ENCODE data around the gene SUPT4H1.
A peak's percentile ranks its signal among the peaks of the same experiment; 100 is the strongest.
"Not testable (repeated sequence)": the region's sequence is repeated elsewhere in the genome, so short reads cannot be mapped to it uniquely, and the experiment has no call there.

The SUPT4H1 gene

DNA sequence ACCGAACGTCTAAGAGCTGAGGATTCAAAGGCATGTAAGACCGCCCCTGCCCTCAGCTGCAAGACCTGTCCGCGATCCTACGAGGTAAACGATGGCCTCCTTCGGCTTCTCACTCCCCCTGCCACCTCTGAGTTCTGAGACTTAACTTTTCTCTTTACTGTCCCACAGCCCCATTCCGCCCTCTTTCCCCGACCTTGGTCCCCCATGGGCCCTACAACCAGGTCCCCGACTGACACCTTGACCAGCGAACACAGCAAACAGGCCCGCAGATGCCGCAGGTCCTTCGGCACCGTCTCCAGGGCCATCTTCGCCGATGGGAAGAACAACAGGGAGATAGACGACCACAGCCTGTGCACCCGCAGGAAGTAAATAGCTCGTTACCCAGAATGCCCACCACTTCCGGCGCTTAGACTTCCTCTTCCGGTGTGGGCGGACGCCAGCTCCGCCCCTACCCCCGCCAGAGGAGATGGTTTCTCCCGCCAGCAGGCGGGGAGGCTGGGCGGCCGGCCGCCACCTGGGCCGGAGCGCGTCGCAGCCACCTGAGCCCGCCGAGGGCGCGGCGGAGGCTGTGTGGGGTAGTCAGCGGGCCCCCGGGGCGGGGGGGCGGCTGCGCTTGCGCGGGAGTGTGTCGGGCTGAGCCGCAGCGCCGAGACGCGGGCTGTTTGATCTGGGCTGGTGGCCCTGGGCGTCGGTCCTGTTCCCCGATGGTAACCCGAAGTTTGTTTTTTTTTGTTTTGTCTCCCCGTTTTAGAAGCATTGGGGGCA, at the start of gene SUPT4H1:
Gene SUPT4H1 (minus strand): TSS at position 371 of the 765 bp plus-strand sequence. CDS start 66 bp downstream, at position 305.
- peak; percentile 79 to 88 for DNase-seq (ENCODE audit: low read depth in 1 of 2, low spot score in 1 of 2)

DNA sequence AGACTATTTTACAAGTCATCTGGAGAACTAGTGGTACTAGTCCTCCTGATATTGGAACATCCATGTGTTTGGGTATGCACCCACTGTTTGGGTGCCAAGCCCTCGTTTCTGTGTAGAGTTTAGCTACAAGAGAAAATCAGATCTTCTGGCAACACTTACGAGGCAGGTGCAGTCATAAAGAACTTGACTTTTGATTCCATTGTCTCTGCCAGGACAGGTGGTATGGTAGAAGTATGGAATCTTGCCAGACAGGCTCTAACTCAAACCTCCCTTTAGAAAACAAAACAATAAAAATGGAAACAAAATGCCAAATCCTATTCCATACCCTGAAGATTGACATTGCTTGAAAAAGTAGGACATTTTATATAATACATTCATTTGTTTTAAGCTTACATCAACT, 49.3 kb upstream of the SUPT4H1 start:
- DNase-seq (ENCODE audit: low read depth in 1 of 2, low spot score in 1 of 2): no peak

DNA sequence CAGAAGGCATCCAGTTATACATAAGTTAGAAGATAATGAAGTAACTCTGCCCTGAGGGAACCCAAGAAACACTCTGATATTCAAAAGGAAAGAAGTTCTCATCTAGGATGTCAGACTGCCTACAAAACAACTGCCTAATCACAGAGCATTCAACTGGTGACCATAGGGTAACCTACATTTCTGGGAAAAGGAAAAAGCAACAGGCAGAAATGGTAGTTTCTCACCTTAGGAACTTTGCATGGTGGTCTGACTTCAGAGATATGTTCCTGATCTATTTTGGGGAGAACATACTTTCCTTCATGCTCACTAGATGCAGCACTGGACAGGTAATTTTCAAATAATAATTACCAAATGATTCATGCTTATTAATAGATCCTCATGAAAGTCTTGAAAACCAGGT, 48.8 kb upstream of the SUPT4H1 start:
- DNase-seq (ENCODE audit: low read depth in 1 of 2, low spot score in 1 of 2): no peak

DNA sequence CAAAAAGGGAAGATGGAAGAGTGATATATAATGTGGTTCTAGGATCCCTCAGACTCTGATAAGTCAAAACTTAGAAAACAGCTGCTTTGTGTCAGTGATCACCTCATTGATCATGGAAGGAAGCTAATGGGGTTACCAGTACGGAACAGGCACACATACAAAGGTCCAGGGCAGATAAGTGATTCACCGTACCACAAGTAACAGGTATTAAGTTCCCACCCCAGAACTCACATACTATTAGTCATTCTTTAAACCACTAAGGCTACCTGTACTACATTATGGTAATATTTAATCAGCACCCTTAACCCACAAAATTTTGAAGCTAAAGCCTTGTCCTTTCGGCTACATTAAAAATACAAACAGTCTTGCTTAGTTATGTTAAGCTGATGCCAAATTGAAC, 48.0 kb upstream of the SUPT4H1 start:
- no peak for DNase-seq (ENCODE audit: low read depth in 1 of 2, low spot score in 1 of 2)

DNA sequence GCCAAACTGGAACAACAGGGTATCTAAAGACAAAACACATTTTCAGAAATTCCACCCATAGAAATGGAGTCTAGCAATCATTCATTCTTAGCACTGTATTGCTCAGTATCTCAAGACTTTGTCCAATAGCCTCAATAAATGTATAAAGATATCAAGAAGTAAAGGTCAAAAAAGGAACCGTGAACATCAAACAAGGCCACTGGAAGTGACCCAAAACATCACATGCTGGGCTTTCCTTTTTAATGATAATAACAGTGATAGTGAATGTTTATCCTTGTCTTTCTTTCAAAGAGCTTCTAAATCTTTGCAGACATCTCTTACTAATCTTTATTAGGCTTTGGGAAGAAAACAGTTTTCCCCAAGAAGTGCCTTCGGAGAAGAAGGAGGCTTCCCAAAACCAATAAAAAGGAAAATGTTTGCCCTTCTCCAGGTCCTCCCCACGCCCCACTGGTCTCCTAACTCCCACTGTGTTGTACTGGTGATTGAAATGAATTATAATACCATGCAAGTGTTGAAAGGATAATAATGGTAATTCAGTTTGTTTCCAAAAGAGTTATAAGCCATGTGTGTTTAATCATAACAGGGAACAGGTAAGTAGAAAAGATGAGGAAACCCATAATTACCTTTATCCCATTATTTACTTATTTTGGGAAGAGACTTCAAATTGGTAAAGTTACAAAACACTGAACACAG, 46.7 kb upstream of the SUPT4H1 start:
- no peak for DNase-seq (ENCODE audit: low read depth in 1 of 2, low spot score in 1 of 2)

DNA sequence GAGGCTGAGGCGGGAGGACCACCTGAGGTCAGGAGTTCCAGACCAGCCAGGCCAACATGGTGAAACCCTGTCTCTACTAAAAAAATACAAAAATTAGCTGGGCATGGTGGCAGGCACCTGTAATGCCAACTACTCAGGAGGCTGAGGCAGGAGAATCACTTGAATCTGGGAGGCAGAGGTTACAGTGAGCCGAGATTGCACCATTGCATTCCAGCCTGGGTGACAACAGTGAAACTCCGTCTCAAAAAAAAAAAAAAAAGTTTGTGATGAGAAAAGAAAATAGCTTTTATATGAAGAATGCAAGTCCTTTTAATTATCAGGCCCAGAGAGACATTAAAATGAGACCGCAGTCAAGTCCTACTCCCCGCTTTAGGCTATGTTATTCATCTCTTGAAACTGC, 45.4 kb upstream of the SUPT4H1 start:
- DNase-seq (ENCODE audit: low read depth in 1 of 2, low spot score in 1 of 2): not testable (repeated sequence)

DNA sequence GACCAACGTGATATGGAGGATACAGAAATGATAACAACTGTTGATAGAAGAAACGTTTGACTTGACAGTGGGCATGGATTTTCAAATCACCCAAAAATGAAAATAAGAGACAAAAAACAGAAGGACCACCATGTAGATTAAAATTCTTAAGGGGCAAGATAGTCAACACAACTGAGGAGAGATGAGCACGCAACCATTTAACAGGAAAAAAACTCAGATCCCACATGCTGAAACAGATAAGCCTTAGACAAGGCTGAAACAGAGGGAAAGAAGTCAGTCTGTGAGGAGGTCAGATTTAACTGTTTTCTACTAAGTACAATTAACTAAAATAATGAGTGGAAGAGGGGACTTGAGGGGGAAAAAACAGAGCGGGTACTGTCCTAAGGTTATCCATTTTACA, 44.2 kb upstream of the SUPT4H1 start:
- DNase-seq (ENCODE audit: low read depth in 1 of 2, low spot score in 1 of 2): no peak

DNA sequence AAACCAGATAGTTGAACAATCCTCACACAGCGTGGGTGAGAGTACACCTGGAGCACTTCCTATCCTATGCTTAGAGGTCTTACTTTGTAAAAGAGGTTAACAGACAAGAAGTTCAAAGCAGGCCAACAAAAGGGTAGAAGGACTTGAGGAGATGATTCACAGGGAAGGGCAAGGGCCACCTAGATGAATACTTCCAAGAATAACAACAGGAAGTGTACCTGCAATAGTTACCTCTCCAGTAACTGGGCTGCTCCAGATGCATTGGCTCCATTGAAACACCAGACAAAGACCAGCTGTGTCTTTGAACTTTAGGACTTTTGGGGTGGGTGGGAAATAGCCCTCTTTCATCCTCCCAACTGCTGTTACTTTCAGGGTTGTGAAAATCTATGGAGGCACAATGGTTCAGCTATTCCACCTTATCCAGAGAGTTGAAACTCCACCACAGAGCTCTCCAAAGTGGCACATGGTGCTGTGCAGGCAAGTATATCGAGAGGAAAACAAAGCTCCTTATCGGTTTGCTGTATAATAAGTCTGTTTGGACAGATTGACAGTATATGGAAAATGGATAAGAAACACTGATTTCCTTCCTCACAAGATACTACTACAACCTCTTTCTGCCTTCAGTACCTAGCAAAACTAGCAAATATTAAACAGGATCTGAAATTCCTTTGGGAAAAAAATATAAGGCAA, 42.7 kb upstream of the SUPT4H1 start:
- no peak for DNase-seq (ENCODE audit: low read depth in 1 of 2, low spot score in 1 of 2)

DNA sequence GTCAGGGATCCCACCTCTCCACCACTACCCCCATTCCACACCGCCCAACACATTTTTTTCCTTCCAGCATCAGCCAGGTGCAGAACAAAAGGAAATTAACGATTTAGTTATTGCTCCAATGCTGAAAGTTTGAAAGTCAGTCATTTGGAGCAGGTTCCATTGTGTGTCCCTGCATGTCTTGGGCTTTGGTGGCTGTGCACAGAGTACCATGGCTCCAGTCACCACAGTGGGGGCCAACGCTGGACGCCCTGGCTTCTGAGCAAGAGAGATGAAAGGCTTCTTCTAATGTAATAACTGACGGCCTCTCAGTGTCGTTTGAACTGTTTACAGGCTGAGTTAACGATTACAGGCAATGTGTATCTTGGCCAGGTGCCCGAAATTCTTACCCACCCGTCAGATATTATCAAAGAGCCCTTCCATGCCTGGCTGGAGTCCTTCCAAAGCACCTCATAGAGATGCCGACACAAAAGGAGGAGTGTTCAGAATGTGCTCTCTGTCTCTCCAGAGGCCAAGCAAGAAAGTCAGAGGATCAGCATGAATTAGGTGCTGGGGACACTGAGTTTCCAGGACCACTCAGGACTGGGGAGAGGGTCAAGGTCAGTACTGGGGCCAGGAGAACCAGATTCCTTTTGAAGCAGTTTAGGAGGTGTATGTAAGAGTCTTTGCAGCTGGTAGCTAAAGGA, 39.4 kb upstream of the SUPT4H1 start:
- DNase-seq (ENCODE audit: low read depth in 1 of 2, low spot score in 1 of 2): no peak

DNA sequence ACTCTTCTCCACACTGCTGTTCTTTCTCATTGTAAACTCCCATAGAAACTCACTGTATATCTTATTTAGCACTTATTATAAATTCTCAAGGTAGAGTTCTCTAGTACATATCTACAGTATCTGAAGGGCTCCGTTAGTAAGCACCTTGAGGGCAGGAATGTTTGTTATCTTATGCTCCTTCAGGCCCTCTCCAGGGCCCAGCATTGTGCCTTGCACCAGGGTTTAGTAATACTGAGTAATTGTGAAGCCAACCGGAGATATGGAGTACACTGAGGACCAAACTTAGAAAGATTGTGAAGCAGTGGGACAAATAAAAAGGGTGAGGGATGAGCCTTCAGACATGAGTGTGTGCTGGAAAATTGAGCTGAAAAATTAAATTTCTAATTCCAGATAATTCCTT, 38.9 kb upstream of the SUPT4H1 start:
- DNase-seq (ENCODE audit: low read depth in 1 of 2, low spot score in 1 of 2): no peak

DNA sequence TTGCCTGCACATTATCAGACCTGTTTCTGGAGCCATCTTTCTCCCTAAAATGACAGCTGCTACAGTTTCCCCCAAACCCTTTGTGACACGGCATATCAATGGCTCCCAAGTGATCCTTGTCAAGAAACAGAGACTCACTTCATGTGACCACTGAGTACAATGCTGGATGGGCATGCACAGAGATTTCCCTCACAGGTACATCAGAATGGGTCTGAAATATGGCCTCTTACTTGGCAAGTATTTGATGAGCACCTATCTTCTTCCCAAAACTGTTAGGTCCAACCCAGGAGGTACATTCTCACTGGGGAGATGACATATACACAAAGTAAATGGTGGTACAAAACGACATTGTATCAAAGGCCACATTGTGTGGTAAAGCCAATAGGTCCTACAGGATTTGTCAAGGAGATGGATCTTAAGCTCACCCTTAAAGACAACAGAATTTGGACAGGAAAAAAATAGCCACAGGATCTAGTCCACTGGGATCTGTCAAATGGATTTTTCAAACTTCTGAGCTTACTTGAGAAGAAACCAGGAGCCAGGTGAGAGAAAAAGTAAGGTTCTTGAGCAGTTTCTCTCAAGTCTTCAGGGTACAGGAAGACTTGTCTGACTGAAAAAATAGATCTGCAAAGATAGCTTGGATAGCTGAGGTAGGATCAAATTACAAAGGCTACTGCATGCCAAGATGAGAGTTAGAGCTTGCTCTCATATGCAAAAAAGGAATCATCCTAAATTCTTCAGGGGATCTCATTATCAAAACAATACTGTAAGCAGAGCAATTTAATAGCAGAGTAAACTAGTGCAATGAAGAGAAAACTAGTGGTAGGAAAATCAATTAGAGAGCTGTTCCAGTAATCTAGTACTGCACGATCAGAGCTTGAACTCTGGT, 36.5 kb upstream of the SUPT4H1 start:
- no peak for DNase-seq (ENCODE audit: low read depth in 1 of 2, low spot score in 1 of 2)

DNA sequence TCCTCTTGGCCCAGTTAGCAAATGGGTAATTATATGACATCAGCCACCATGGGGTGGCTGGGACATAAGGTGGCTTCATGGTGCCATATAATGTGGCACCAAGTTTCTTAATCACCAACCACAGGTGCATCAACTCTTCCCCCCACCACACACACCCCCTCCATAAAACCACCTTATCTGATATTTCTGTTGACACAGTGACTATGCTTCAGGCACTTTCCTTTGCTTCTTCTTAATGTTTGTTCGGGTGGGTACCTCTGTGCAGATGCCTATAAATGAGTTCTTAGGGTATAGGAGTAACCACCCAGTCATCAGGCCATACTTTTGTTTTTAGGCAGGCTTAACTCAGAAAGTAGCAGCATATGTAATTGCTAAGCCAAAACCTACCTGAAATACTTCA, 35.8 kb upstream of the SUPT4H1 start:
- DNase-seq (ENCODE audit: low read depth in 1 of 2, low spot score in 1 of 2): no peak

DNA sequence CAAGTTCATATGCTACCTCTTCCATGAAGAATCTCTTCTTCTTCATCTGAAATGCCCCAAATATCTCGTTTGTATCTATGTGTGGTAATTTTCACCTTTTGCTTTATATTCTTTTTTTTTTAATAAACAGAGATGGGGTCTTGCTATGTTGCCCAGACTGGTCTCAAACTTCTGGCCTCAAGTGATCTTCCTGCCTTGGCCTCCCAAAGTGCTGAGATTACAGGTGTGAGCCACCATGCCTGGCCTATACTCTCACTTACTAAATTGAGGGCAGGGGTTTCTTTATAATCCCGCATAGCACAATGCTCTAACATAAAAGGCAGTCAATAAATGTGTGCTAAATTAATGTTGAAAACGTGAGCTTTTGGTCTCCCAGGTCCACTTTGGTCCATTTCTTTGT, 34.7 kb upstream of the SUPT4H1 start:
- no peak for DNase-seq (ENCODE audit: low read depth in 1 of 2, low spot score in 1 of 2)

DNA sequence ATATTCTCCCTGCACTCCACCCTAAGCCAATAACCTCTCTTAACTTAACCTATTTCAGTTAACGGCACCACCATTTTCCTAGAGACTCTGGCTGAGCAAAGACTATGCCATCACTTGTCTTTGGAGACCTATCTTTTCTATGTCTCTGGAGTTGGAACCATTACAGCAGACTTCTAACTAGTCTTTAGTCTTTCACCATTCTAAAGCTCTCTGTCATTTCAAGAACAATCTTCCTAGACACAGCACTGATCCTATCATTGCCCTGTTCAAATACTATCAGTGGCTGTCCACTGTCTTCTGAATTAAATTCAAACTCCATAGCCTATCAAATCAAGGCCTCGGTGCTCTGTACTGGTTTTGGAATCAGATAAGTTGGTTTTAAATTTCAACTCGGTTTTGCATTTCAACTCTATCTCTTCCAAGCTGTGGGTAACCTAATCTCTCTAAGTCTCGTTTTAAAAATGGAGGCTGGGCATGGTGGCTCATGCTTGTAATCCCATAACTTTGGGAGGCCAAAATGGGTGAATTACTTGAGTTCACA, 33.4 kb upstream of the SUPT4H1 start:
- no peak for DNase-seq (ENCODE audit: low read depth in 1 of 2, low spot score in 1 of 2)

DNA sequence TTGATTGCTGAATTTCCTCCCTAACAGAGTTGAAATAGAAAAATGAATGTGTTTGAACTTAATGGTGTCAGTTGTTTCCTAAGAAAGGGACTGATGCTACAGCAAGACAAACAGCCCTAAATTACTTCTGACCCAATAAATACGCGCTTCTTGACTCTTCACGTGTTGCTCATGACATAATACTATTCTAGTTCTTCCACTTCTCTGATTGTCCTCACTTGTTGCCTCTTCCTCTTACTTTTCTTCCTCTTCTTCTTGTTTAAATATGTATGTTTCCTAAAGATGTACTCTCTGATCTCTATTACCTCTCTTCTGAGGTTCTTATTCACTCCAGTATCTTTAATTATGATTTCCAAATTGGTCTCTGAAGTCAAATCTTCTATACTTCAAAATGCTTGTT, 32.9 kb upstream of the SUPT4H1 start:
- DNase-seq (ENCODE audit: low read depth in 1 of 2, low spot score in 1 of 2): no peak

DNA sequence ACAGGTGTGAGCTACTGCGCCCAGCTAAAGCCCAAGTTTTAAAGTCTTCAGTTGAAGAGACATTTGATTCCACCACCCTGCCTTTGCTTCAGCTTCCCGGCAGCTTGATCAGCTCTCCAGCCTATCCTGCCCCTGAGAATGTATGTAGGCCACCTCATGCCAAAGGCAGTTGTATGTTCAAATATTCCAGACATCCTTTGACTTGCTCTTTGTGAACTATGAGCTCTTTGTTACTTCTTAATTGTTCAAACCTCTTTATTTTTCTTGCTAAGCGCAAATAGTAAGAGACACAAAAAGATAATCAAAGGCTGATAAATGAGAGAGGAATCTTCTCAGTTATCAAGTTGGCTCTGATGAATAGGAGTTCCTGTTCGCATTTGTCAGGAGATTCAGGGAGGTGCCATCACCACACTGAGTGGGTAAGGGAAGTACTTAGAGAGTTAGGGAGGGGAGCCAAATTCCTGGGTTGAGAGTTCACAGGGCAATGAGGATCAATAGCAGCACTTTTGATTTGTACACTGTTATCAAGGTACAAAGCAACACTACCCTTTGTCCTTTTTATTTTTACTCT, 32.0 kb upstream of the SUPT4H1 start:
- DNase-seq (ENCODE audit: low read depth in 1 of 2, low spot score in 1 of 2): no peak

DNA sequence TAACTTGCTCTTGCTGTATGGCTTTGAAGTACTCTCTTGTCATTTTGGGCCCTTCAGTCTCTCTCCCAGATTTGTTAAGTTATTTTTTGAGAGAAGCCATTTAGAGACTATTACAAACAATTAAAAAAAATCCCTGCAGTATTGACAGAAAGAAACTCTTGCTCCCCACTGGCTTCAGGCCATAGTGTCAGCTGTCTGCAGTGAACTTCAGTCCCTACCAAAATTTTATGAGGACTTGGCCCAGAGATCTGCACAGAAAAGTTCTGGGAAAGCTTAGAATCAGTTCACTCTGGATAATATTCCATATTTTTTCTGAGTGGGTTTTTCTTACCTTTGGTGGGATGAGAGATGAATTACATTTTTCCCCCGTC, 30.9 kb upstream of the SUPT4H1 start:
- DNase-seq (ENCODE audit: low read depth in 1 of 2, low spot score in 1 of 2): no peak

DNA sequence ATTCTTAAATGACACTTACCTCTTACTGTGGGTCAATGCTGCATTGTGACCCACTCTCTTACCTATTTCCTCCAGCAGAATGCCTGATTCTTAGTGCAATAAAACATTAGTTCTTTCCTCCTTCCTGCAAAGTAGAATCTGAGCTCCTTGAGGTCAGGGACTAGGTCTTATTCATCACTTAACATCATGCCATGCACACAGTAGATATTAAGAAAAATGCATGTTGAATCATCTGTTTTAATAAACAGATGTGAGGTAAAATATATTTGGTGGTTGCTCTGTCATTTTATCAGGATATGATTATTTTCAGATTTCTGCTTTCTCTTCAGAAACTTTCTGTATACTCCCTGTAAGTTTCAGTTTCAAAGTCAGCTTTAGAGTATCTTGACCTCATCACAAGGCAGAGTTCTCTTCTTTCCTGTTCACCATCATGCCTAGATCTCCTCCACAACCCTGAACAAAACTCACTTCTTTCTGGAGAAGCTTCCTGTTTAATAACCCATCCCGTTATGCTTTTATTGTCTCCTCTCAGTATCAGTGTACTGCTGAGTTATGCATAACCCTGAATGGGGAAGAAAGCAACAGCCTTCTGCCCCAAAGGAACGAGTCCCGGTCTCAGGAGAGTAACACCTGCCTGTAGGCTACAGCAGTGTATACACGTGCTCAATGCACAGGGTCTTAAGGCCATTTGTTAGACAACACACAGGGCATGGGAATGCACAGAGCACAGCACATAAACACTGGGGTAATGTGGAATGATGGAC, 30.3 kb upstream of the SUPT4H1 start:
- no peak for DNase-seq (ENCODE audit: low read depth in 1 of 2, low spot score in 1 of 2)

All from activated T-helper 1 cell treated with anti-CD3 and anti-CD28 coated beads, Interleukin-2, amount 50 U/mL, for 16 hours (primary cell).